ENCODE data around the gene BIRC6. TPM values are rescaled to one million over a fixed set of nuclear protein-coding genes. Genes with fewer than 3 reads are reported as not detected.

Gene BIRC6
- total RNA-seq, 1 donor from 2014 or later: 35.7 TPM

- intact Hi-C loops (cut with DNase I): no loop called here
Measured at GRCh38 chr2:32562906-32563305, 206.1 kb downstream of the BIRC6 start.

GRCh38 chr2:32564417-32565035 lies 207.7 kb downstream of the BIRC6 start:
- DNase-seq (ENCODE audit: missing footprints): no peak
- no peak for ATAC-seq
- intact Hi-C loops (cut with DNase I): no loop called here

More at GRCh38 chr2:32562906-32563305, 206.1 kb downstream of the BIRC6 start:
- no peak for ATAC-seq
- no peak for DNase-seq (ENCODE audit: missing footprints)

DNA sequence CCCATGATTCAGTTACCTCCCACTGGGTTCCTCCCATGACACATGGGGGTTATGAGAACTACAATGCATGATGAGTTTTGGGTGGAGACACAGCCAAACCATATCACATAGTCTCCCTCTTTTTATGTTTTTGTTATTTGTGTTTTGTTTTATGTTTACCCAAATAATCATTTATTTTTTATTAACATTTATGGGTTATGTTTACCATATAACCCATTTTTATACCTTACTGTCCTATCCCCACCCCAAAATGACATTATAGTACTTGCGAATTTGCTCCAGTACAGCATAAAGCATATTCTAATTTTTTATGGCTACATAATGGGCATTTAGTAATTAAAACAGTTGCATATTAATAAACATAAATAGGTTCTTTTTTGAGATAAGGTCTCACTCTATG lies 209.1 kb downstream of the BIRC6 start:
- intact Hi-C loops (cut with DNase I): no loop called here
- DNase-seq (ENCODE audit: missing footprints) (no peak), ATAC-seq (no peak)

- DNase-seq (ENCODE audit: missing footprints) (no peak), ATAC-seq (no peak)
- intact Hi-C loops (cut with DNase I): no loop called here
Measured at GRCh38 chr2:32572030-32572429, 215.2 kb downstream of the BIRC6 start.

- ATAC-seq: no peak
- intact Hi-C loops (cut with DNase I): no loop called here
- no peak for DNase-seq (ENCODE audit: missing footprints)
Measured at GRCh38 chr2:32572737-32573136, 215.9 kb downstream of the BIRC6 start.

- DNase-seq (ENCODE audit: missing footprints) (no peak), ATAC-seq (no peak)
- intact Hi-C loops (cut with DNase I): no loop called here
Measured at GRCh38 chr2:32591669-32592463, 235.0 kb downstream of the BIRC6 start.

DNA sequence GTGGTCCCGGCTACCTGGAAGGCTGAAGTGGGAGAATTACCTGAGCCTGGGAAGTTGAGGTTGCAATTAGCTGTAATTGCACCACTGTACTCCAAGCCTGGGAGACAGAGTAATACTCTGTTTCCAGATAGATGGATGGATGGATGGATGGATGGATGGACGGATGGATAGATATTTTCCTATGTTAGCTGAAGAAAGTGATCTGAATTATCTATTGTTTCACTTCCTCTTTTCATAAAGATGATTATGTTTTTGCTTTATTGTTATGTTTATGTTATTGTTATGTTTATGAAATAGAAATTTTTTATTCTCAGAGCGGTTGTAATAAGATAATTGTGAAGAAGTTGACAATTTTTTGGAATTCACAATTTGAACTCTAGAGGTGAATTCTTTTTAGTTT lies 237.8 kb downstream of the BIRC6 start:
- intact Hi-C loops (cut with DNase I): no loop called here
- DNase-seq (ENCODE audit: missing footprints) (no peak), ATAC-seq (no peak)

DNA sequence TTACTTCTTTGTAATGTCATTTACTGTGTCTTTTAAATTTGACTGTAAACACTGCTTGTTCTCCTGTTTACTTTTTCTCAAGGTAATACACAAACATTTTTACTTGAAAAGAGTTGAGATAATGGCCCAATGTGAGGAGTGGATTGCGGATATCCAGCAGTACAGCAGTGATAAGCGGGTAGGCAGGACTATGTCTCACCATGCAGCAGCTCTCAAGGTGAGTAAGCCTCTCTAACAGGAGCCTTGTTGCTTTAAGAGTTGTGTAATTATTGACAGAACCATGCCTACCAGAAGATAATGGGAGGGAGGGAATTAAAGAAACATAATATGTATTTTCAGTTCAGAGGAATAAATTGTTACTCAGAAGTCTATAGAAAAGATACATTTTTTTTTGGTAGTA lies 254.5 kb downstream of the BIRC6 start:
- intact Hi-C loops (cut with DNase I): no loop called here
- DNase-seq (ENCODE audit: missing footprints): no peak
- ATAC-seq: no peak

- no peak for ATAC-seq
- intact Hi-C loops (cut with DNase I): no loop called here
Measured at GRCh38 chr2:32611771-32612170, 254.9 kb downstream of the BIRC6 start.

GRCh38 chr2:32614084-32614483 lies 257.3 kb downstream of the BIRC6 start:
- DNase-seq (ENCODE audit: missing footprints) (no peak), ATAC-seq (no peak)
- intact Hi-C loops (cut with DNase I): no loop called here

More at GRCh38 chr2:32611771-32612170, 254.9 kb downstream of the BIRC6 start:
- no peak for DNase-seq (ENCODE audit: missing footprints)

GRCh38 chr2:32617599-32618189 lies 260.9 kb downstream of the BIRC6 start:
- ATAC-seq: no peak
- DNase-seq (ENCODE audit: missing footprints): no peak
- intact Hi-C loops (cut with DNase I): no loop called here

GRCh38 chr2:32622570-32623310 lies 265.9 kb downstream of the BIRC6 start:
- no peak for DNase-seq (ENCODE audit: missing footprints)
- ATAC-seq: no peak
- intact Hi-C loops (cut with DNase I): loop anchor here (10.0 kb wide), 2 partner anchors 142 to 322 kb away; partner anchors contain the start of gene LTBP1

- intact Hi-C loops (cut with DNase I): loop anchor here (10.0 kb wide), 2 partner anchors 141 to 321 kb away; partner anchors contain the start of gene LTBP1
- DNase-seq (ENCODE audit: missing footprints) (no peak), ATAC-seq (no peak)
Measured at GRCh38 chr2:32623311-32623706, 266.5 kb downstream of the BIRC6 start.

- intact Hi-C loops (cut with DNase I): loop anchor here (10.0 kb wide), 2 partner anchors 140 to 320 kb away; partner anchors contain the start of gene LTBP1
- ATAC-seq (no peak), DNase-seq (ENCODE audit: missing footprints) (no peak)
Measured at GRCh38 chr2:32624812-32625211, 268.0 kb downstream of the BIRC6 start.

GRCh38 chr2:32626639-32627221 lies 269.9 kb downstream of the BIRC6 start:
- DNase-seq (ENCODE audit: missing footprints) (no peak), ATAC-seq (no peak)
- intact Hi-C loops (cut with DNase I): loop anchor here (10.0 kb wide), 2 partner anchors 138 to 318 kb away; partner anchors contain the start of gene LTBP1

GRCh38 chr2:32627441-32627813 lies 270.6 kb downstream of the BIRC6 start:
- no peak for DNase-seq (ENCODE audit: missing footprints)
- intact Hi-C loops (cut with DNase I): loop anchor here (10.0 kb wide), 2 partner anchors 137 to 317 kb away; partner anchors contain the start of gene LTBP1
- ATAC-seq: peak; percentile 67

DNA sequence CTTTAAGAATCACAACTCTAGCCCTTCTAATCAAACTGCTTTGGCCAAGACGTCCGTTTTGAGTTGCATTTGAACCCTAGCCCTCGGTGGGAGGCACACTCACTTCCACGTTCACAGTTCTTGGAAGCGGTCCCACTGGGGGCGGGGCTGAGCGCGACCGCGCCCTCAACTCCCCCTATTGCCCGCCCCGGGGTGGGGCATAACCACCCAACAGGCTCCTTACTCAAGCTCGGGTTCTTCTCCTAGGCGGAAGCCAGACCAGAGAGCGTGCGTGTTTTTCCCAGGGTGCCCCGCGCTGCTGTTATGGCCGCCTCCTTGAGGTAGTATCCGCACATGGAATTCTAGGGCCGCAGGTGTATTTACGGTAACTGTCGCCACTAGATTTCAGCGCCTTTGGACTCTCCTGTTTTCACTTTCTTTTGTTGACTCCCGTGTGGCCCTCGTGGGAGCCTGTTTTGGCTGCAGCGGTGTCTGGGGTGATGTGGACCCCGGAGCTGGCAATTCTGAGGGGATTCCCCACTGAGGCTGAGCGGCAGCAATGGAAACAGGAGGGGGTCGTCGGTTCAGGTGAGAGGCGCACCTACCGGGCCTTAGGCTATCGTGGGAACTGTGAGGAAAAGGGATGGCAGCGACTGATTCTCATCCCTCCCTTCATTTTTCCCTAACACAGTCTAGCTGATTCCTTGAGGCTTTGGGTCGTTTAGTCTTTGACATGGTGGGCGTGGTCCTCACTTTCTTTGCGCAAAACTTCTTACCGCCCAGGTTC lies 271.2 kb downstream of the BIRC6 start, which contains the start of gene TTC27:
TTC27 (plus strand) TSS at position 237 of the 766 bp plus-strand sequence; CDS start at position 480, 243 bp downstream.
- ATAC-seq (peak; percentile 99), DNase-seq (ENCODE audit: missing footprints) (peak; percentile 97)
- intact Hi-C loops (cut with DNase I): loop anchor here (10.0 kb wide), 2 partner anchors 137 to 317 kb away; partner anchors contain the start of gene LTBP1

DNA sequence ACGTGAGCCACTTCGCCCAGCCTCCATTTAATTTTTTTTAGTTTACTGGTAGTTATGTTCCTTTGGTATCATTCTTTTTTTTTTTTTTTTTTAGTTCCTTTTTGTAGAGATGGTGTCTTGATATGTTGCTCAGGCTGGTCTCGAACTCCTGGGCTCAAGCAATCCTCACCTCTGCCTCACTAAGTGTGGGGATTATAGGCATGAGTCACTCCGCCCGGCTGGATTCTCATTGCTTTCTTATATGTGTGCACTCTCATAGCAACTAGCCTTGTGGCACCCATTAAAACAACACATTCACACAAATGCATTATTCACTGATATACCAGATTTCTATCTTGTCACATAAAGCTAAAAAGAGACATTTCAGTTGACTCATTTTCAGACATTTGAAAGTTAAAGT lies 275.3 kb downstream of the BIRC6 start:
- intact Hi-C loops (cut with DNase I): no loop called here
- no peak for ATAC-seq

More for the DNA sequence above, 275.3 kb downstream of the BIRC6 start:
- no peak for DNase-seq (ENCODE audit: missing footprints)
